ENCODE measurements around the gene TMPRSS2.

The TMPRSS2 gene

GRCh38 chr21:41458121-41458520, 49.8 kb downstream of the TMPRSS2 start:
- H3K27ac ChIP-seq (ENCODE audit: low read length), result no peak overlapping the region
- peaks cover 2% of the 10 kb centered on the region for H3K9me3 ChIP-seq (ENCODE audit: insufficient read depth, low read length, severe bottlenecking)
- no peaks in the 10 kb centered on the region for H4K20me1 ChIP-seq (ENCODE audit: insufficient read depth, low read length)
- H2AFZ ChIP-seq (ENCODE audit: low read depth, low read length), result no peak overlapping the region
- DNase-seq (no peak), ATAC-seq (ENCODE audit: insufficient read depth, low read depth) (no peak)
- no peaks in the 10 kb centered on the region for H3K27me3 ChIP-seq (ENCODE audit: insufficient read depth, low read length, poor library complexity)
- H3K4me3 ChIP-seq (ENCODE audit: low read depth in 1 of 2, low read length in 2 of 2), result no peak overlapping the region
- TF ChIP-seq CTCF (IDR thresholded peaks at IDR 0.05; ENCODE audit: borderline replicate concordance, extremely low read depth, low read length, poor library complexity, severe bottlenecking) (no peak), EZH2 (IDR thresholded peaks at IDR 0.05; ENCODE audit: borderline replicate concordance, low read depth, low read length, severe bottlenecking) (no peak)
- no peaks in the 10 kb centered on the region for H3K4me1 ChIP-seq (ENCODE audit: insufficient read depth, low read length)
- no peaks in the 10 kb centered on the region for H3K36me3 ChIP-seq (ENCODE audit: insufficient read depth, low read length)
- no peak overlapping the region for H3K9ac ChIP-seq (ENCODE audit: low read depth, low read length)
- no peak overlapping the region for H3K4me2 ChIP-seq (ENCODE audit: insufficient read depth, low read length)
- no peaks in the 10 kb centered on the region for H3K79me2 ChIP-seq (ENCODE audit: insufficient read depth, low read length)

- Histone ChIP-seq H3K9ac (ENCODE audit: low read depth, low read length) (no peak overlapping the region), H4K20me1 (ENCODE audit: insufficient read depth, low read length) (no peaks in the 10 kb centered on the region), H3K4me3 (ENCODE audit: low read depth in 1 of 2, low read length in 2 of 2) (no peak overlapping the region), H3K9me3 (ENCODE audit: insufficient read depth, low read length, severe bottlenecking) (no peaks in the 10 kb centered on the region), H3K79me2 (ENCODE audit: insufficient read depth, low read length) (no peaks in the 10 kb centered on the region), H3K4me1 (ENCODE audit: insufficient read depth, low read length) (no peaks in the 10 kb centered on the region), H2AFZ (ENCODE audit: low read depth, low read length) (no peak overlapping the region), H3K36me3 (ENCODE audit: insufficient read depth, low read length) (no peaks in the 10 kb centered on the region), H3K27me3 (ENCODE audit: insufficient read depth, low read length, poor library complexity) (no peaks in the 10 kb centered on the region), H3K4me2 (ENCODE audit: insufficient read depth, low read length) (no peak overlapping the region), H3K27ac (ENCODE audit: low read length) (no peak overlapping the region)
- TF ChIP-seq EZH2 (IDR thresholded peaks at IDR 0.05; ENCODE audit: borderline replicate concordance, low read depth, low read length, severe bottlenecking), result no peak
- no peak for TF ChIP-seq CTCF (IDR thresholded peaks at IDR 0.05; ENCODE audit: borderline replicate concordance, extremely low read depth, low read length, poor library complexity, severe bottlenecking)
- DNase-seq, result no peak
- ATAC-seq (ENCODE audit: insufficient read depth, low read depth), result no peak
These were observed 54.2 kb downstream of the TMPRSS2 start for GRCh38 chr21:41453761-41454160.

- H3K27ac ChIP-seq (ENCODE audit: low read length), result no peak overlapping the region
- no peak for DNase-seq
- H3K4me1 ChIP-seq (ENCODE audit: insufficient read depth, low read length), result no peaks in the 10 kb centered on the region
- H2AFZ ChIP-seq (ENCODE audit: low read depth, low read length), result no peak overlapping the region
- no peak overlapping the region for H3K4me3 ChIP-seq (ENCODE audit: low read depth in 1 of 2, low read length in 2 of 2)
- no peaks in the 10 kb centered on the region for H3K9me3 ChIP-seq (ENCODE audit: insufficient read depth, low read length, severe bottlenecking)
- ATAC-seq (ENCODE audit: insufficient read depth, low read depth), result no peak
- H3K36me3 ChIP-seq (ENCODE audit: insufficient read depth, low read length), result no peaks in the 10 kb centered on the region
- no peaks in the 10 kb centered on the region for H3K79me2 ChIP-seq (ENCODE audit: insufficient read depth, low read length)
- H3K27me3 ChIP-seq (ENCODE audit: insufficient read depth, low read length, poor library complexity), result no peaks in the 10 kb centered on the region
- TF ChIP-seq EZH2 (IDR thresholded peaks at IDR 0.05; ENCODE audit: borderline replicate concordance, low read depth, low read length, severe bottlenecking) (no peak), CTCF (IDR thresholded peaks at IDR 0.05; ENCODE audit: borderline replicate concordance, extremely low read depth, low read length, poor library complexity, severe bottlenecking) (no peak)
- H3K4me2 ChIP-seq (ENCODE audit: insufficient read depth, low read length), result no peak overlapping the region
- H3K9ac ChIP-seq (ENCODE audit: low read depth, low read length), result no peak overlapping the region
- no peaks in the 10 kb centered on the region for H4K20me1 ChIP-seq (ENCODE audit: insufficient read depth, low read length)
These were observed 54.8 kb downstream of the TMPRSS2 start for GRCh38 chr21:41453198-41453597.

Data from DND-41 (cell line).